Spleen (tissue), 7 donors: ENCODE results near the gene RPTOR.

Experiments
- CTCF ChIP-seq, 11 experiments: fragments of 200-600 bp in 7 of 11; fragments of 450-650 bp in 4 of 11; sonication (generic) in 4 of 11; IDR thresholded peaks in 8 of 11; conservative IDR thresholded peaks in 3 of 11; 1 replicate in 7 of 11; 2 replicates in 4 of 11; pipeline versions ENCODE4 v1.4.0 to v1.8.0; 2016 to 2021; ENCODE audit warnings: antibody characterized with exemption in 11 of 11, inconsistent platforms in 4 of 11, mild to moderate bottlenecking in 1 of 11
- POLR2A ChIP-seq, 3 donors: fragments of 450-650 bp; IDR thresholded peaks; one replicate each; pipeline ENCODE4 v1.5.1; 2017; ENCODE audit warnings: antibody characterized with exemption in 3 of 3, mild to moderate bottlenecking in 1 of 3
- POLR2AphosphoS5 ChIP-seq, 3 donors: sonication (generic); formaldehyde crosslinking; IDR thresholded peaks; one replicate each; pipeline ENCODE4 v1.5.1; 2017; ENCODE audit warnings: antibody characterized with exemption in 3 of 3
- donor health status: DM: no; HTN: no; CAD: no; lungs with moderate emphysema.
- donor health status: DM: no; HTN: no; CAD: no.
- donor health status: DM: no; HTN: no; CAD: no.

- TF ChIP-seq CTCF (IDR thresholded peaks at IDR 0.05 in 8 of 11, conservative IDR thresholded peaks at IDR 0.05 in 3 of 11) (no peak), POLR2A (IDR thresholded peaks at IDR 0.05) (no peak), POLR2AphosphoS5 (IDR thresholded peaks at IDR 0.05) (no peak)
Measured at GRCh38 chr17:80920441-80920840, 375.8 kb downstream of the RPTOR start.
